ENCODE measurements around the gene CHGA. TPM values are rescaled to one million over a fixed set of nuclear protein-coding genes. Genes with fewer than 3 reads are reported as not detected.

The CHGA gene
- total and polyA plus RNA-seq, 4 donors: 0.05 TPM; not detected in 3

DNA sequence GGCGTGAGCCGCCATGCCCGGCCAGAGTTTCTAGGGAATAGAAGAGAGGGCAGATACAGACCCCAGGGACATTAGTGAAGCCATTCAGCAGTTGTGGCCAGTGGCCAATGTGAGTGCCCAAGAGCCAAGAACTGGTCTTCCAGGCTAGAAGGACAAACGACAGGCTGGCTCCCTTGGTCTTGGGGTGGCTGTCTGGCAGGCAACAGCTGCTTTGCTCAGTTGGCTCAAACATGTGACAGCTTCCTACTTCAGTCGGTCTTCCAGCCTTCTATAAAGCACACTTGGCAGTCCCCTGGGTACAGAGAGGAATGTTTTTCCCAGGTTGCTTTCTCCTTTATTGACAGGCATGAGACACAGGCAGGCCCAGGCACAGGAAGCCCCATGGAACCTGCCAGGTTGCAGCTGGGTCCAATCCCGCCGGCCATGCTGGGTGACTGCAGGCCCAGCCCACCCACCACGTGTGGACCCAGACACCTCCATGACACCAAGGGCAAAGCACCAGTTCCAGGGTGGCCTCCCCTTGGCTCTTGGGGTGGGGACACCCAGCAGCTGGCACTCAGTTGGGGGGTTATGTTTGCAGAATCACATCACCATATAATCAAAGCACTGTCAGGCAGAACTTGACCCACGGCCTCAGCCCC is 15.4 kb downstream of the CHGA start (continued):
- TF ChIP-seq, protein P1, sequence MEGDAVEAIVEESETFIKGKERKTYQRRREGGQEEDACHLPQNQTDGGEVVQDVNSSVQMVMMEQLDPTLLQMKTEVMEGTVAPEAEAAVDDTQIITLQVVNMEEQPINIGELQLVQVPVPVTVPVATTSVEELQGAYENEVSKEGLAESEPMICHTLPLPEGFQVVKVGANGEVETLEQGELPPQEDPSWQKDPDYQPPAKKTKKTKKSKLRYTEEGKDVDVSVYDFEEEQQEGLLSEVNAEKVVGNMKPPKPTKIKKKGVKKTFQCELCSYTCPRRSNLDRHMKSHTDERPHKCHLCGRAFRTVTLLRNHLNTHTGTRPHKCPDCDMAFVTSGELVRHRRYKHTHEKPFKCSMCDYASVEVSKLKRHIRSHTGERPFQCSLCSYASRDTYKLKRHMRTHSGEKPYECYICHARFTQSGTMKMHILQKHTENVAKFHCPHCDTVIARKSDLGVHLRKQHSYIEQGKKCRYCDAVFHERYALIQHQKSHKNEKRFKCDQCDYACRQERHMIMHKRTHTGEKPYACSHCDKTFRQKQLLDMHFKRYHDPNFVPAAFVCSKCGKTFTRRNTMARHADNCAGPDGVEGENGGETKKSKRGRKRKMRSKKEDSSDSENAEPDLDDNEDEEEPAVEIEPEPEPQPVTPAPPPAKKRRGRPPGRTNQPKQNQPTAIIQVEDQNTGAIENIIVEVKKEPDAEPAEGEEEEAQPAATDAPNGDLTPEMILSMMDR (IDR thresholded peaks at IDR 0.05; ENCODE audit: low read depth, low read length, missing input control): no peak
- no peak for TF ChIP-seq HNF4A (conservative IDR thresholded peaks at IDR 0.05)
- TF ChIP-seq YY1 (IDR thresholded peaks at IDR 0.05): no peak
- TF ChIP-seq NR2F2 (IDR thresholded peaks at IDR 0.05): no peak
- TF ChIP-seq, protein P2, sequence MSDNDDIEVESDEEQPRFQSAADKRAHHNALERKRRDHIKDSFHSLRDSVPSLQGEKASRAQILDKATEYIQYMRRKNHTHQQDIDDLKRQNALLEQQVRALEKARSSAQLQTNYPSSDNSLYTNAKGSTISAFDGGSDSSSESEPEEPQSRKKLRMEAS (IDR thresholded peaks at IDR 0.05): no peak
- no peak for TF ChIP-seq FOXA1 (IDR thresholded peaks at IDR 0.05)
- no peak for TF ChIP-seq RXRA (IDR thresholded peaks at IDR 0.05)

DNA sequence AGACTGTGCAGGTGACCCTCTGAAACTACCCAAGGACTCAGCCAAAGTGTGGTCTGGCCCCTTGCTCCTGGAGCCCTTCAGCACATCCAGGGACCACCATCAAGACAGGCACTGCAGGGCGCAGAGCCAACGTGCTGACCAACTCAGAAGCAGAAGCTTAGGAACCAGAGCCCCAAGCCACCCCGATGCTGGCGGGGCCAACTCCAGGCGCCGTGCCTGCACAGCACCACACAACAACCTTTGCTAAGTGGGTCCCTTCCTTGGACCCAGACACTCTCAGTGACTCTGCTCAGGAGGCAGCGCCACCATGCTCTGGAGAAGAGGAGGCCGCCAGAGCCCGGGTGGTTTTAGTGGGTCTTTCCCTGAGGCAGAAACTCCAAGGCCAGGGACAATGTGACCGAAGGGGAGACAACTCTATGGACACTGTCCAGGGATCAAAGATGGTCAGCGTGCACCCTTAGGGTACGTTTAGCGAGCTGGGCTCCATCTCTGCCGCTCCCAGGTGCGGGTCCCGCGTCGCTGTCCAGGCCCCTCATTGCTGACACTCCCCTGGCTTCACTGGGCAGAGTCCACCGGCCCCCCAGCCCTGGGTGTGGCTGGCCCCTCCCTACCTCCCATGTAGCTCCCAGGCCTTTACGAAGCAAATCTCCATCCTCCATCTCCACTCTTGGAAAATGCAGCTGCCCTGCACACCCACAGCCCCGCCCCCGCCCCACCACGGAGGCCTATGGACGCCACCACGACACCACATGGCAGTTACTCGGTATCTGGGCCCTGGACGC is 16.1 kb downstream of the CHGA start:
- Histone ChIP-seq H3K36me3 (ENCODE audit: control insufficient read depth in 4 of 4, insufficient read depth in 3 of 4, low read depth in 1 of 4, low read length in 3 of 4) (peaks cover 0 to 19% (median 4%) of the 10 kb centered on the region in 4 donors), H3K4me3 (ENCODE audit: low read depth in 1 of 3, low read length in 3 of 3) (no peak overlapping the region), H3K4me1 (ENCODE audit: control insufficient read depth in 4 of 4, insufficient read depth in 4 of 4, low read length in 3 of 4) (peaks cover 3 to 17% (median 12%) of the 10 kb centered on the region in 4 donors), H3K9ac (ENCODE audit: low read depth in 1 of 2, low read length in 2 of 2) (no peak overlapping the region), H3K9me3 (ENCODE audit: control insufficient read depth in 4 of 4, low read length in 3 of 4) (no peaks in the 10 kb centered on the region), H3K27ac (ENCODE audit: low read depth in 1 of 2, low read length in 2 of 2) (no peak overlapping the region), H3K27me3 (ENCODE audit: control insufficient read depth in 4 of 4, insufficient read depth in 4 of 4, low read length in 3 of 4) (no peaks in the 10 kb centered on the region)
- TF ChIP-seq EGR1 (IDR thresholded peaks at IDR 0.05; ENCODE audit: low read depth in 2 of 2): no peak
- TF ChIP-seq HNF4A (conservative IDR thresholded peaks at IDR 0.05): no peak
- TF ChIP-seq SP1 (IDR thresholded peaks at IDR 0.05): no peak
- no peak for TF ChIP-seq TAF1 (conservative IDR thresholded peaks at IDR 0.05)
- TF ChIP-seq, protein P1 (IDR thresholded peaks at IDR 0.05; ENCODE audit: low read depth, low read length, missing input control): no peak
- TF ChIP-seq FOXA2 (IDR thresholded peaks at IDR 0.05): no peak
- no peak for TF ChIP-seq HNF4G (IDR thresholded peaks at IDR 0.05)
- no peak for TF ChIP-seq NR2F2 (IDR thresholded peaks at IDR 0.05)
- TF ChIP-seq, protein P3, sequence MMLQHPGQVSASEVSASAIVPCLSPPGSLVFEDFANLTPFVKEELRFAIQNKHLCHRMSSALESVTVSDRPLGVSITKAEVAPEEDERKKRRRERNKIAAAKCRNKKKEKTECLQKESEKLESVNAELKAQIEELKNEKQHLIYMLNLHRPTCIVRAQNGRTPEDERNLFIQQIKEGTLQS (IDR thresholded peaks at IDR 0.05): no peak
- no peak for TF ChIP-seq YY1 (IDR thresholded peaks at IDR 0.05)
- no peak for TF ChIP-seq RXRA (IDR thresholded peaks at IDR 0.05)
- TF ChIP-seq FOXA1 (IDR thresholded peaks at IDR 0.05): no peak
- TF ChIP-seq JUND (IDR thresholded peaks at IDR 0.05): no peak
- TF ChIP-seq, protein P4, sequence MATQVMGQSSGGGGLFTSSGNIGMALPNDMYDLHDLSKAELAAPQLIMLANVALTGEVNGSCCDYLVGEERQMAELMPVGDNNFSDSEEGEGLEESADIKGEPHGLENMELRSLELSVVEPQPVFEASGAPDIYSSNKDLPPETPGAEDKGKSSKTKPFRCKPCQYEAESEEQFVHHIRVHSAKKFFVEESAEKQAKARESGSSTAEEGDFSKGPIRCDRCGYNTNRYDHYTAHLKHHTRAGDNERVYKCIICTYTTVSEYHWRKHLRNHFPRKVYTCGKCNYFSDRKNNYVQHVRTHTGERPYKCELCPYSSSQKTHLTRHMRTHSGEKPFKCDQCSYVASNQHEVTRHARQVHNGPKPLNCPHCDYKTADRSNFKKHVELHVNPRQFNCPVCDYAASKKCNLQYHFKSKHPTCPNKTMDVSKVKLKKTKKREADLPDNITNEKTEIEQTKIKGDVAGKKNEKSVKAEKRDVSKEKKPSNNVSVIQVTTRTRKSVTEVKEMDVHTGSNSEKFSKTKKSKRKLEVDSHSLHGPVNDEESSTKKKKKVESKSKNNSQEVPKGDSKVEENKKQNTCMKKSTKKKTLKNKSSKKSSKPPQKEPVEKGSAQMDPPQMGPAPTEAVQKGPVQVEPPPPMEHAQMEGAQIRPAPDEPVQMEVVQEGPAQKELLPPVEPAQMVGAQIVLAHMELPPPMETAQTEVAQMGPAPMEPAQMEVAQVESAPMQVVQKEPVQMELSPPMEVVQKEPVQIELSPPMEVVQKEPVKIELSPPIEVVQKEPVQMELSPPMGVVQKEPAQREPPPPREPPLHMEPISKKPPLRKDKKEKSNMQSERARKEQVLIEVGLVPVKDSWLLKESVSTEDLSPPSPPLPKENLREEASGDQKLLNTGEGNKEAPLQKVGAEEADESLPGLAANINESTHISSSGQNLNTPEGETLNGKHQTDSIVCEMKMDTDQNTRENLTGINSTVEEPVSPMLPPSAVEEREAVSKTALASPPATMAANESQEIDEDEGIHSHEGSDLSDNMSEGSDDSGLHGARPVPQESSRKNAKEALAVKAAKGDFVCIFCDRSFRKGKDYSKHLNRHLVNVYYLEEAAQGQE (IDR thresholded peaks at IDR 0.05): no peak
- TF ChIP-seq, protein P5, sequence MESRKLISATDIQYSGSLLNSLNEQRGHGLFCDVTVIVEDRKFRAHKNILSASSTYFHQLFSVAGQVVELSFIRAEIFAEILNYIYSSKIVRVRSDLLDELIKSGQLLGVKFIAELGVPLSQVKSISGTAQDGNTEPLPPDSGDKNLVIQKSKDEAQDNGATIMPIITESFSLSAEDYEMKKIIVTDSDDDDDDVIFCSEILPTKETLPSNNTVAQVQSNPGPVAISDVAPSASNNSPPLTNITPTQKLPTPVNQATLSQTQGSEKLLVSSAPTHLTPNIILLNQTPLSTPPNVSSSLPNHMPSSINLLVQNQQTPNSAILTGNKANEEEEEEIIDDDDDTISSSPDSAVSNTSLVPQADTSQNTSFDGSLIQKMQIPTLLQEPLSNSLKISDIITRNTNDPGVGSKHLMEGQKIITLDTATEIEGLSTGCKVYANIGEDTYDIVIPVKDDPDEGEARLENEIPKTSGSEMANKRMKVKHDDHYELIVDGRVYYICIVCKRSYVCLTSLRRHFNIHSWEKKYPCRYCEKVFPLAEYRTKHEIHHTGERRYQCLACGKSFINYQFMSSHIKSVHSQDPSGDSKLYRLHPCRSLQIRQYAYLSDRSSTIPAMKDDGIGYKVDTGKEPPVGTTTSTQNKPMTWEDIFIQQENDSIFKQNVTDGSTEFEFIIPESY (IDR thresholded peaks at IDR 0.05): no peak
- TF ChIP-seq, protein P2 (IDR thresholded peaks at IDR 0.05): no peak
- TF ChIP-seq RAD21 (IDR thresholded peaks at IDR 0.05): no peak
- TF ChIP-seq GABPA (IDR thresholded peaks at IDR 0.05 in 1 of 2, conservative IDR thresholded peaks at IDR 0.05 in 1 of 2): no peak
- WGBS: 93% methylated on average over 27 of the region's 27 CpGs
- DNase-seq (ENCODE audit: low spot score): no peak

Data from liver (tissue), 9 donors.